ENCODE measurements around the gene NEGR1.

GRCh38 chr1:71634159-71634558 lies 648.2 kb downstream of the NEGR1 start:
- TF ChIP-seq CTCF (IDR thresholded peaks at IDR 0.05; ENCODE audit: insufficient read depth, low read depth, low read length) (no peak), EZH2 (IDR thresholded peaks at IDR 0.05; ENCODE audit: insufficient read depth, low read length) (no peak)
